Fibroblast of gingiva (primary cell): ENCODE data around the gene CENPM.

ENCODE experiments used
- DNase-seq: peaks from one replicate; pipeline ENCODE4 v3.0.0-alpha.2; 2011; ENCODE audit warnings: low read depth

The CENPM gene

DNA sequence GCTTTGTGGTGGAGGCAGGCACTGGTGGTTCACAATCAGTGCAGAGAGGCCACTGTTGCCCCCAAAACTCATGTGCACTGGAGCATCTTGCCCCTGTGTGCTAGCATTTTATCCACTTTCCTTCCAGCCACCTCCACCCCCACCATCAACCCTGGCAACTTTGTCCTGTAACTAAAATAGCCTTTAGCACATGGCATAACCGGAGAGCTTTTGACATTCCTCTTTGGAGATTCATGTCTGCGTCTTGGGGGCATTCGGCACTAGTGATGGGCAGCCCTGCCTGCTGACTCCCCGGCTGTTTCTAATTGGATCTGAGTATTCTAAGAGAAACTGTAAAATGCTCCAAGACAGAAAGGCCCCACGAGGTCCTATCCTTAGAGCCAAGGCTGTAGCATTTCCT lies 47.8 kb downstream of the CENPM start:
- no peak for DNase-seq

- no peak for DNase-seq
Measured at GRCh38 chr22:41898645-41899044, 48.3 kb downstream of the CENPM start.

GRCh38 chr22:41893591-41894375 lies 53.2 kb downstream of the CENPM start:
- no peak for DNase-seq

GRCh38 chr22:41892721-41893120 lies 54.2 kb downstream of the CENPM start:
- no peak for DNase-seq

DNA sequence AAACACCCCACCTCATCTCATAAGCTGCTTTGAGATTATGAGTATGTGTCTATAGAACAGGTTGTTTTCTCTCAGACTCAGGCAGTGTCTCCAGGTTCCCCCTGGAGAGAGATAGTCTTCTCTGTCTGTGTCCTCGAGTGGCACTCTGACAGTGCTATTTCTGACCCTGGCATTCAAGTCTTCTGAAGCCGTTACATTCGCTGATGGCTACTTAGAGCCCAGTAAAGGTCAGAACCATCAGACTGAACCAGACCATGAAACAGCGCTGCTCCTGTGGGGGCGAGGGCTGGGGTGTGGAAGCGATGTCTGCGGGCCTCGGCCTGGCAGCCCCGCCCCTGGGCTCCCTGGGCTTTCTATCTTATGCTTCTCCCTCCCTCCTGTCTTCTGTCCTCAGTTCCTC lies 55.5 kb downstream of the CENPM start:
- no peak for DNase-seq
